Measurements from ENCODE around the gene ELOVL1.

ELOVL1 gene

GRCh38 chr1:43322506-43322905, 45.3 kb downstream of the ELOVL1 start:
- no peak for DNase-seq

- no peak for DNase-seq
These were observed 46.4 kb downstream of the ELOVL1 start for GRCh38 chr1:43321331-43321891.

- no peak for DNase-seq
These were observed 48.0 kb downstream of the ELOVL1 start for GRCh38 chr1:43319766-43320165.

GRCh38 chr1:43319288-43319687, 48.5 kb downstream of the ELOVL1 start:
- no peak for DNase-seq

GRCh38 chr1:43318831-43319230, 49.0 kb downstream of the ELOVL1 start:
- DNase-seq: no peak

GRCh38 chr1:43317817-43318471, 49.9 kb downstream of the ELOVL1 start:
- DNase-seq: no peak

- no peak for DNase-seq
These were observed 50.9 kb downstream of the ELOVL1 start for GRCh38 chr1:43316738-43317520.

GRCh38 chr1:43315963-43316737, 51.7 kb downstream of the ELOVL1 start:
- DNase-seq: no peak

GRCh38 chr1:43315481-43315880, 52.3 kb downstream of the ELOVL1 start:
- no peak for DNase-seq

GRCh38 chr1:43314233-43314632, 53.6 kb downstream of the ELOVL1 start:
- no peak for DNase-seq

GRCh38 chr1:43313771-43314170, 54.0 kb downstream of the ELOVL1 start:
- DNase-seq: no peak

Measured in NCI-H187 treated with DMSO at 0.1 percent for 48 hours (cell line).